T-helper 1 cell treated with Interleukin-12 subunit alpha and Interleukin-12 subunit beta and Interleukin-4 antibody, amounts not matched to agents 30 μg/mL and 1 μg/mL, for 36 hours (primary cell): Measurements from ENCODE around the gene ELN.
A peak's percentile ranks its signal among the peaks of the same experiment; 100 is the strongest.

Source experiments
- H3K27ac Mint-ChIP-seq: one replicate; pipeline ENCODE4 v1.8.0; 2021; ENCODE audit warnings: mild to moderate bottlenecking, mixed read lengths
- H3K27me3 Mint-ChIP-seq: one replicate; pipeline ENCODE4 v1.8.0; 2021; ENCODE audit warnings: low read depth, mixed read lengths
- H3K36me3 Mint-ChIP-seq: one replicate; pipeline ENCODE4 v1.8.0; 2021; ENCODE audit warnings: low read depth, mixed read lengths
- H3K4me1 Mint-ChIP-seq: one replicate; pipeline ENCODE4 v1.8.0; 2021; ENCODE audit warnings: low read depth, mixed read lengths
- H3K4me3 Mint-ChIP-seq: one replicate; pipeline ENCODE4 v1.8.0; 2021; ENCODE audit warnings: mild to moderate bottlenecking, moderate library complexity, mixed read lengths
- H3K9me3 Mint-ChIP-seq: one replicate; pipeline ENCODE4 v1.8.0; 2021; ENCODE audit warnings: mixed read lengths

The ELN gene

DNA sequence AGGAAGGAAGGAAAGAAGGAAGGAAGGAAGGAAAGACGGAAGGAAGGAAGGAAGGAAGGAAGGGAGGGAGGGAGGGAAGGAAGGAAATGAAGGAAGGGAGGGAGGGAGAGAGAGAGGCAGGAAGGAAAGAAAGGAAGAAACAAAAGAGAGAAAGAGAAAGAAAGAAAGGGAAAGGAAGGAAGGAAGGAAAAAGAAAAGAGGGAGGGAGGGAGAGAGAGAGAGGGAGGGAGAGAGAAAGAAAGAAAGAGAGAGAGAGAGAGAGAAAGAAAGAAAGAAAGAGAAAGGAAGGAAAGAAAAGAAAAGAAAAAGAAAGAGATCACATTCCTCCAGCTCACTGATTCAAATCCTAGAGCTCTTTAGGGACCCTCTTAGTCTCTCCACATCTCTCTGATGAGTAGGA is 24.7 kb downstream of the ELN start:
- Mint-ChIP-seq H3K4me1 (no peaks in the 10 kb centered on the region), H3K9me3 (no peaks in the 10 kb centered on the region), H3K36me3 (no peaks in the 10 kb centered on the region), H3K27me3 (peaks cover under 1% of the 10 kb centered on the region), H3K27ac (no peak overlapping the region), H3K4me3 (no peak overlapping the region)

DNA sequence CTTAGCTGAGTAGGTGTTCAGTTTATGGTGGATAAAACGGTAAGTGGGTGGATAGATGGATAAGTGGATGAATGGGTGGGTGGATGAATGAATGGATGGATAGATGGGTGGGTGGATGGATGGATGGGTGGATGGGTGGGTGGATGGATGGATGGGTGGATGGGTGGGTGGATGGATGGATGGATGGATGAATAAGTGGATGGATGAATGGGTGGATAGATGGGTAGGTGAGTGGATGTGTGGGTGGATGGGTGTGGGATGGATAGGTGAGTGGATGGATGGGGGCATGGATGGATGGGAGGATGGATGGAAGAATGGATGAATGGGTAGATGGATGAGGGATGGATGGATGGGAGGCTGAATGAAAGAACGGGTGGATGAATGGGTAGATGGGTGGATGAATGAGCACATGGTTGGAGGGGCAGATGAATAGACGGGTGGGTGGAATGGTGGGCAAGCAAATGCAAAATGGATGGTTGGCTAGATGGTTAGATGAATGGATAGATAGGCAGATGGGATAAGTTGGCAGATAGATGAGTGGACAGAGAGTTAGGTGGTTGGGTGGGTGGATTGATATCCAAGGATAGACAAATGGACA is 25.7 kb downstream of the ELN start:
- peaks cover 11% of the 10 kb centered on the region for H3K27me3 Mint-ChIP-seq
- H3K9me3 Mint-ChIP-seq = no peaks in the 10 kb centered on the region
- H3K4me3 Mint-ChIP-seq = no peak overlapping the region
- H3K4me1 Mint-ChIP-seq = no peaks in the 10 kb centered on the region
- no peaks in the 10 kb centered on the region for H3K36me3 Mint-ChIP-seq
- H3K27ac Mint-ChIP-seq = no peak overlapping the region

DNA sequence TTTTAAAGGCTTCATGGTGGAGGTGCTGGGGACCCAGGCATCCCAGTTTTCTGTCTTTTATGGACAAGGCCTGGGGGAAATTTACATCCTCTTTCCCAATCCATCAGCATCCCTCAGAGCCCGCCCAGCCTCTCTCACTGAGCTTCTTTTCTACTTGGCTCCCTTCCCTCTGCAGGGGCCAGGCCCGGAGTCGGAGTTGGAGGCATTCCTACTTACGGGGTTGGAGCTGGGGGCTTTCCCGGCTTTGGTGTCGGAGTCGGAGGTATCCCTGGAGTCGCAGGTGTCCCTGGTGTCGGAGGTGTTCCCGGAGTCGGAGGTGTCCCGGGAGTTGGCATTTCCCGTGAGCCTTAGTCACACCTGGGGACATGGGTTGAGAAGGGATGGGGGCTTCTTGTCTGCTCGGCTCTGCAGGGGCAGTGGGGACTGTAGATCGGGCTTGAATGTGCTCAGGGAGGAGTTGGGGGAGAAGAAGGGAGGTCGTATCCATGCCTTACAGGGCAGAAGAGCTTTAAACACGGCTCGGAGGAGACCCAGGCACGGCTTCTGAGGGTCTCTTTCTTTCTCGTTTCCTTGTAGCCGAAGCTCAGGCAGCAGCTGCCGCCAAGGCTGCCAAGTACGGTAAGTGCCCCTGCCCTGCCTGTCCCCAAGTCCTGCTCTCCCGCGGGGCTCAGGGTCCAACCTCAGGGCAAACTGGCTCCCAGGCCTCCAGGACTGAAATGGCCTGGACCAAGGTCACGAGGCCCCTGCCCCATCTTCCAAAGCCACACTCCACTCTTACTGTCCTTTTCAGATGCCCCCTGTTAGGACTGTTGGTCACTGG is 28.3 kb downstream of the ELN start:
- Mint-ChIP-seq H3K4me1 (no peaks in the 10 kb centered on the region), H3K9me3 (no peaks in the 10 kb centered on the region), H3K27ac (no peak overlapping the region), H3K4me3 (no peak overlapping the region), H3K27me3 (peaks cover 11% of the 10 kb centered on the region), H3K36me3 (no peaks in the 10 kb centered on the region)

DNA sequence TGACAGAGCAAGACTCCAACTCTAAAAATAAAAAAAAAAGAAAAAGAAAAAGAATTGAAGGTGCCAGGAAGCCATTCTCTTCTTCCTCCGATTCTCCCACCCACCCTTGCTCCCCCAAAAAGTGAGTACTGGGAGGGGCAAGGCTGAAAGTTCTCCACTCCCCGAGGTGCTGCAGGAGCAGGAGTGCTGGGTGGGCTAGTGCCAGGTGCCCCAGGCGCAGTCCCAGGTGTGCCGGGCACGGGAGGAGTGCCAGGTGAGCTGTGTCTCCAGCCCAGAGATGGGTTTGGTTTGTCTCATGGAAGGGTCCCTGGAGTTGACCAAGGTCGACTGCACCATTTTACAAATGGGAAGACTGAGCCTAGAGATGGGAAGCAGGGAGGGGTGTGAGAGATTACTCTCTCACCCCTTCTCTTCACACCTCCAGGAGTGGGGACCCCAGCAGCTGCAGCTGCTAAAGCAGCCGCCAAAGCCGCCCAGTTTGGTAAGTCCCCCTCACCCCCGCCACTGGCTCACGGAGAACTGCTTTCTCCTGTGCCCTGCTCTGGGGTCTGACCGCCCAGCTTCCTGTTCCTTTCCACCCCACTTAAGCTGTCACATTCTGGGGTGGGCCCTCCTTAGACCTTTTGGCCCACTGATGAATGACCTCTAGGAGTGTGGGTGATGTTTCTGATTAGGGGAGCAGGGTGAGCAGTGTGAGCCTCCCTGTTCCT is 29.4 kb downstream of the ELN start:
- H3K27ac Mint-ChIP-seq = no peak overlapping the region
- no peak overlapping the region for H3K4me3 Mint-ChIP-seq
- H3K9me3 Mint-ChIP-seq = no peaks in the 10 kb centered on the region
- H3K36me3 Mint-ChIP-seq = no peaks in the 10 kb centered on the region
- H3K27me3 Mint-ChIP-seq = peaks cover 11% of the 10 kb centered on the region
- peaks cover 4% of the 10 kb centered on the region for H3K4me1 Mint-ChIP-seq

DNA sequence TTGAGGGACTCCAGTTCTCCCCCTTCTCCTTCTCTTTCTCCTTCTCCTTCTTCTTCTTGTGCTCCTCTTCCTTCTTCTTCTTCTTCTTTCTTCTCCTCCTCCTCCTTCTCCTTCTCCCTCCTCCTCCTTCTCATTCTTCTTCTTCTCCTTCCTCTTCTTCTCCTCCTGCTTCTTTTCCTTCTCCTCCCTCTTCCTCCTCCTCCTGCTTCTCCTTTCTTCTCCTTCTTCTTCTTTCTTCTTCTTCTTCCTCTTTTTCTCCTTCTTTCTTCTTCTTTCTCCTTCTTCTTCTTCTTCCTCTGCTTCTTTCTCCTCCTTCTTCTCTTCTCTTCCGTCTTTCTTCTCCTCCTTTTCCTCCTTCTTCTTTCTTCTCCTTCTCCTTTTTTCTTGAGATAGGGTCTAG is 30.0 kb downstream of the ELN start:
- Mint-ChIP-seq H3K36me3 (no peaks in the 10 kb centered on the region), H3K9me3 (no peaks in the 10 kb centered on the region), H3K27ac (no peak overlapping the region), H3K27me3 (peaks cover 11% of the 10 kb centered on the region), H3K4me3 (no peak overlapping the region), H3K4me1 (peaks cover 4% of the 10 kb centered on the region)

DNA sequence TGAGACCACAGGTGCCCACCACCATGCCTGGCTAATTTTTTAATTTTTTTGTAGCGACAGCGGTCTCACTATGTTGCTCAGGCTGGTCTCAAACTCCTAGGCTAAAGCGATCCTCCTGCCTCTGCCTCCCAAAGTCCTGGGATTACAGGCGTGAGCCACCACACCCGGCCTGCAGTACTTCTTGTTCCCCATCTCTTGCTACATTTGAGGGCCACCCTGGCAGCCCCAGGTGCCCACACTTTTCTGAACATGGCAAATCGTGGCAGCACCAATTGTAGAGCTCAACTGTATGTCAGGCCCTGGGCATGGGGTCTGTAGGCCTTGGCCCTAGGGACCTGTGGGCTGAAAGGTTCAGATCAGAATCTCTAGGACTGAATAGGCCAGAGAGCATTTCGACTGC is 30.5 kb downstream of the ELN start:
- H3K27ac Mint-ChIP-seq = no peak overlapping the region
- no peaks in the 10 kb centered on the region for H3K36me3 Mint-ChIP-seq
- peaks cover 11% of the 10 kb centered on the region for H3K27me3 Mint-ChIP-seq
- H3K9me3 Mint-ChIP-seq = no peaks in the 10 kb centered on the region
- peaks cover 4% of the 10 kb centered on the region for H3K4me1 Mint-ChIP-seq
- H3K4me3 Mint-ChIP-seq = no peak overlapping the region

DNA sequence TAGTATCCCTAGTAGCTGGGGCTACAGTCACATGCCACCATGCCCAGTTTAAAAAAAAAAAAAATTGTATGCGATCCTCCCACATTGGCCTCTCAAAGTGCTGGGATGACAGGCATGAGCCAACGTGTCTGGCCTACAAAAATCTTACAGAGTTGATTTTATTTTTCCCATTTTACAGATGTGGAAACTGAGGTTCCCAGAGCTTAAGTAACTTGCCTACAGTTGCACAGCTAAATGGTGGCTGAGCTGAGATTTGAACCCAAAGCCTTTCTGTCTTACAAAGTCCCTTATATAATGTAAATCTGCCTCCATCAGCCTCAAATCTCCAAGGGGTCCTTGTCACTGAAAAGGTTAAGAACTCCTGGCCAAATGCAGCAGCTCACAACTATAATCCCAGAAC is 31.1 kb downstream of the ELN start:
- no peak overlapping the region for H3K27ac Mint-ChIP-seq
- H3K36me3 Mint-ChIP-seq = no peaks in the 10 kb centered on the region

DNA sequence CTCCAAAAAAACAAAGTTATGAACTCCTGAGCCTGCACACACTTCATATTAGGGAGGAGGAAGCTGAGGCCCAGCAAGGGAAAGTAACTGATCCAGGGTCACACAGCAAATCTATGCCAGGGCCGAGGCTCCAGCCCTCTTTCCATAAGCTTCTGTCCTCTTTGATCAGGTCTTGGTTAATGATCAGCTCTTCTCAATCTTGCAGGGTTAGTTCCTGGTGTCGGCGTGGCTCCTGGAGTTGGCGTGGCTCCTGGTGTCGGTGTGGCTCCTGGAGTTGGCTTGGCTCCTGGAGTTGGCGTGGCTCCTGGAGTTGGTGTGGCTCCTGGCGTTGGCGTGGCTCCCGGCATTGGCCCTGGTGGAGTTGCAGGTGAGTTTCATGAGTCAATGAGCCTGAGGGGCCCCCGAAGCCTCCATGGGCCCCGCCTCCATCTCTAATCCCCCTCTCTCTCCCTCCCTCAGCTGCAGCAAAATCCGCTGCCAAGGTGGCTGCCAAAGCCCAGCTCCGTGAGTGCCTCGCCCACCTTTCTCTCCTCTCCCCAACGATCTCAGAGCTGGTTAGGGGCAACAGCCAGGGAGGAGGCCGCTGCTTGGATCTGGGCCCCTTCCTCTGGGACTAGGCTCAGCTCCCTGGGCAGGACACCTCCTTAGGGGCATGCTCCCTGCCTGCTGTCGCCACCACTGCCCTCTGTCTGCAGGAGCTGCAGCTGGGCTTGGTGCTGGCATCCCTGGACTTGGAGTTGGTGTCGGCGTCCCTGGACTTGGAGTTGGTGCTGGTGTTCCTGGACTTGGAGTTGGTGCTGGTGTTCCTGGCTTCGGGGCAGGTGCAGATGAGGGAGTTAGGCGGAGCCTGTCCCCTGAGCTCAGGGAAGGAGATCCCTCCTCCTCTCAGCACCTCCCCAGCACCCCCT is 32.0 kb downstream of the ELN start:
- peaks cover 4% of the 10 kb centered on the region for H3K4me1 Mint-ChIP-seq
- no peak overlapping the region for H3K4me3 Mint-ChIP-seq
- H3K9me3 Mint-ChIP-seq = no peaks in the 10 kb centered on the region
- H3K27ac Mint-ChIP-seq = no peak overlapping the region
- peaks cover 11% of the 10 kb centered on the region for H3K27me3 Mint-ChIP-seq
- no peaks in the 10 kb centered on the region for H3K36me3 Mint-ChIP-seq

More for the DNA sequence above, 31.1 kb downstream of the ELN start:
- Mint-ChIP-seq H3K4me1 (peaks cover 4% of the 10 kb centered on the region), H3K9me3 (no peaks in the 10 kb centered on the region), H3K4me3 (no peak overlapping the region), H3K27me3 (peaks cover 11% of the 10 kb centered on the region)

DNA sequence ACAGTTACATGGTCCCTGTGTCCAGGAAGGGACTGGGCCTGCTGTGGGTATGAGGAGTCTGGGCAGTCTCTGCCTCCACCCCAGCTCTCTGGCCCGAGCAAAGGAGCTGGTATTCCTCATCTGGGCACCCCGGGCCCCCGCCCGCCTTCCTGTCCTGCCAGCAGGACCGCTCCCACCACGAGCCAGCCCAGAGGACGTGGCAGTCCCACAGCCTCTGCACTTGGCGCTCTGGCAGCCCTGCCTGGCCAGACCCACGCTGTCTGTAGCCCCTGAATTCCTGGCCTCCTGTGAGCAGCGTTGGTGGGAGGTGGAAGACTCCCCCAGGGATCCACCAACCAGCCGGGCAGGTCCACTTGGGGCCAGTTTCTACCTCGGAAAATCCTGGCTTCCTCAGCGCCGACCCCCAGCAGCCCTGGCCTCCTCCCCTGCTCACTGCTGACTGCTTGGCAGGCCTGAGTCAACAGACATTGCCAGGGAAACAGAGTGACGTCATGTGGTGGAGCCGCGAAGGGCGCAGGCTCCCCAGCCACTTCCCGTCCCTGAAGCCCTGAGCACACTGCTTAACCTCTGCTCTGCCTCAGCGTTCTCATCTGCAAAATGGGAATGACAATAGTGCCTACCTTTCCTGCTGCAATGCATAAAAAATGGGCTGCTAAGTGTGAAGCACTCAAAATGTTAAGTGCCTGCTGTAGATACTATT is 34.0 kb downstream of the ELN start:
- peaks cover 11% of the 10 kb centered on the region for H3K27me3 Mint-ChIP-seq
- H3K9me3 Mint-ChIP-seq = no peaks in the 10 kb centered on the region
- peak overlapping the region; percentile 61 for H3K27ac Mint-ChIP-seq
- H3K36me3 Mint-ChIP-seq = no peaks in the 10 kb centered on the region
- peaks cover 4% of the 10 kb centered on the region for H3K4me1 Mint-ChIP-seq
- H3K4me3 Mint-ChIP-seq = no peak overlapping the region

DNA sequence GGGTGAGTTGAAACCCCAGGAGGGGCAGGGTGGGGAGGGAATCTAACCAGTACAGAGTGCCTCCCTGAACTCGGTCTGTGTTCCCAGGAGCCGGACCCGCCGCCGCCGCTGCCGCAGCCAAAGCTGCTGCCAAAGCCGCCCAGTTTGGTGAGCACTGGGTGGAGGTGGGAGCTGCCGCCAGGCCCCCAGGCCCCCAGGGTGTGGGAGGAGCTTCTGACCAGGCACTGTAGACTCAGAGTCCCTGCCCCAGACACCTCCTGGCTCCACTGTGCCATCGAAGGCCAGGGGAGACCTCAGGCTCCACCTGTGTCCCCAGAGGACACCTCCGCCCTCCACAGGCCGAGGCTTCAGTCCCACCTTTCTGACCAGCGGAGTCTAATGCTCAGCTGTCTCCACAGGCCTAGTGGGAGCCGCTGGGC is 35.3 kb downstream of the ELN start:
- Mint-ChIP-seq H3K36me3 (no peaks in the 10 kb centered on the region), H3K27me3 (peaks cover 5% of the 10 kb centered on the region), H3K4me1 (peaks cover 4% of the 10 kb centered on the region), H3K27ac (no peak overlapping the region), H3K4me3 (no peak overlapping the region), H3K9me3 (no peaks in the 10 kb centered on the region)

DNA sequence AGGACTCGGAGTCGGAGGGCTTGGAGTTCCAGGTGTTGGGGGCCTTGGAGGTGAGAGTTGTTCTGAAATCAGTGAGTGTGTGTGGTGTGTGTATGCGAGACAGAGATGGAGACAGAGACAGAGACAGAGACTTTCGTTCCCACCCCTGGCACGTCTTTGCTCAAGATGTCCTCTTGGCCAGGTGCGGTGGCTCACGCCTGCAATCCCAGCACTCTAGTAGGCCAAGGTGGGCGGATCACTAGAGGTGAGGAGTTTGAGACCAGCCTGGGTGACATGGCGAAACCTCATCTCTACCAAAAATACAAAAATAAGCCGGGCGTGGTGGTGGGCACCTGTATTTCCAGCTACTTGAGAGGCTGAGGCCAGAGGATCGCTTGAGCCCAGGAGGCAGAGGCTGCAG is 35.7 kb downstream of the ELN start:
- H3K4me3 Mint-ChIP-seq = no peak overlapping the region
- H3K27me3 Mint-ChIP-seq = peaks cover under 1% of the 10 kb centered on the region
- no peak overlapping the region for H3K27ac Mint-ChIP-seq
- H3K4me1 Mint-ChIP-seq = peaks cover 4% of the 10 kb centered on the region
- no peaks in the 10 kb centered on the region for H3K36me3 Mint-ChIP-seq
- no peaks in the 10 kb centered on the region for H3K9me3 Mint-ChIP-seq

DNA sequence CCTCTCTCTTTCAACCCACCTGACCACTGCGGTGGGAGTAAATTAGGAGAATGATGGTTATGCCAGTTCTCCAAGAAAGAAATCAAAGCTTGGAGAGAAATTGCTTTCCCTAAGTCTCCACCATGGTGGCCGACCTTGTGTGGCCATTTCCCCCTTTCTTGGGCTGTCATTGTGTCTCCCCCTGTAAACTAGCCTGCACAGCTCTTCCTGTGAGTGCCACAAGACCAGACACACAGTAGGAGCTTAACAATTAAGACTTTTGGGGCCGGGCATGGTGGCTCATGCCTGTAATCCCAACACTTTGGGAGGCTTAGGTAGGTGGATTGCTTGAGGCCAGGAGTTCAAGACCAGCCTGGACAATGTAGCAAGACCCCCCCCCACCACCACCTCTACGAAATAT is 36.7 kb downstream of the ELN start:
- H3K4me1 Mint-ChIP-seq = peaks cover 4% of the 10 kb centered on the region
- H3K36me3 Mint-ChIP-seq = no peaks in the 10 kb centered on the region
- H3K27me3 Mint-ChIP-seq = no peaks in the 10 kb centered on the region
- H3K27ac Mint-ChIP-seq = no peak overlapping the region
- H3K9me3 Mint-ChIP-seq = no peaks in the 10 kb centered on the region
- H3K4me3 Mint-ChIP-seq = no peak overlapping the region

DNA sequence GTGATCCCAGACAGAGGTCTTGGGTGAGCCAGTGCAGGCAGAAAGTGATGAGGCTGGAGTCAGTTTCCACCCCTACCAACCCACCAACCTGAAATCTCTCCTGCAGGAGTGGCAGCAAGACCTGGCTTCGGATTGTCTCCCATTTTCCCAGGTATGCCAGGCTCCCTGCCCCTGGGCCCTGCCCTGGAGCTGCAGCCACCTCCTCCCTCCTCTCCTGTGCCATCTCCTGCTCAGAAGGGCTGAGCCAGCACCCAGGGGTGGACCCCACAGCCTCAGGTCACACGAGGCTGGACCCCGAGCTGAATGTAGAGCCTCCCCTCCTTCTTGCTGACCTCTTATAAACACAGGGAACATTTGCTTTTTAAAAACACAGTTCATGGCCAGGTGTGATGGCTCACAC is 38.7 kb downstream of the ELN start:
- H3K36me3 Mint-ChIP-seq = no peaks in the 10 kb centered on the region
- peaks cover 4% of the 10 kb centered on the region for H3K4me1 Mint-ChIP-seq
- no peak overlapping the region for H3K4me3 Mint-ChIP-seq
- no peak overlapping the region for H3K27ac Mint-ChIP-seq
- H3K27me3 Mint-ChIP-seq = no peaks in the 10 kb centered on the region
- H3K9me3 Mint-ChIP-seq = no peaks in the 10 kb centered on the region
